Spleen (tissue), 11 donors: ENCODE data around the gene ATF7IP2. TPM values are rescaled to one million over a fixed set of nuclear protein-coding genes. Genes with fewer than 3 reads are reported as not detected.
A peak's percentile ranks its signal among the peaks of the same experiment; 100 is the strongest.
"Not testable (repeated sequence)": the region's sequence is repeated elsewhere in the genome, so short reads cannot be mapped to it uniquely, and the experiment has no call there.

Source experiments
- DNase-seq: peaks from one replicate; pipeline ENCODE4 v3.0.0-alpha.2; 2020
- H3K27ac ChIP-seq, 8 donors: fragments of 200-600 bp; sonication (generic) in 7 of 8; 1 replicate in 4 of 8; 2 replicates in 4 of 8; pipeline versions ENCODE4 v1.5.0 to v1.8.0; 2016 to 2021; ENCODE audit warnings: inconsistent platforms in 4 of 8, mild to moderate bottlenecking in 4 of 8, moderate library complexity in 1 of 8
- H3K27me3 ChIP-seq, 7 donors: fragments of 200-600 bp; sonication (generic) in 6 of 7; replicated peaks in 1 of 7; 1 replicate in 4 of 7; 2 replicates in 3 of 7; pipeline versions ENCODE4 v1.5.0 to v1.8.0; 2016 to 2021; ENCODE audit warnings: inconsistent platforms in 3 of 7, mild to moderate bottlenecking in 1 of 7
- H3K36me3 ChIP-seq, 6 donors: fragments of 200-600 bp; sonication (generic) in 5 of 6; 1 replicate in 4 of 6; 2 replicates in 2 of 6; pipeline versions ENCODE4 v1.5.0 to v1.8.0; 2016 to 2021; ENCODE audit warnings: inconsistent platforms in 2 of 6
- H3K4me1 ChIP-seq, 6 donors: fragments of 200-600 bp; sonication (generic) in 5 of 6; 1 replicate in 3 of 6; 2 replicates in 3 of 6; pipeline versions ENCODE4 v1.5.0 to v1.8.0; 2016 to 2021; ENCODE audit warnings: inconsistent platforms in 3 of 6
- H3K4me3 ChIP-seq, 8 donors: fragments of 200-600 bp; sonication (generic) in 7 of 8; 1 replicate in 4 of 8; 2 replicates in 4 of 8; pipeline versions ENCODE4 v1.5.0 to v1.8.0; 2016 to 2021; ENCODE audit warnings: inconsistent platforms in 4 of 8, mild to moderate bottlenecking in 4 of 8, moderate library complexity in 2 of 8
- H3K9me3 ChIP-seq, 8 donors: fragments of 200-600 bp; sonication (generic) in 7 of 8; 1 replicate in 4 of 8; 2 replicates in 4 of 8; pipeline versions ENCODE4 v1.5.0 to v1.8.0; 2016 to 2021; ENCODE audit warnings: inconsistent platforms in 4 of 8
- CTCF ChIP-seq, 11 experiments: fragments of 200-600 bp in 7 of 11; fragments of 450-650 bp in 4 of 11; sonication (generic) in 4 of 11; IDR thresholded peaks in 8 of 11; conservative IDR thresholded peaks in 3 of 11; 1 replicate in 7 of 11; 2 replicates in 4 of 11; pipeline versions ENCODE4 v1.4.0 to v1.8.0; 2016 to 2021; ENCODE audit warnings: antibody characterized with exemption in 11 of 11, inconsistent platforms in 4 of 11, mild to moderate bottlenecking in 1 of 11
- POLR2A ChIP-seq, 3 donors: fragments of 450-650 bp; IDR thresholded peaks; one replicate each; pipeline ENCODE4 v1.5.1; 2017; ENCODE audit warnings: antibody characterized with exemption in 3 of 3, mild to moderate bottlenecking in 1 of 3
- POLR2AphosphoS5 ChIP-seq, 3 donors: sonication (generic); formaldehyde crosslinking; IDR thresholded peaks; one replicate each; pipeline ENCODE4 v1.5.1; 2017; ENCODE audit warnings: antibody characterized with exemption in 3 of 3
- WGBS, 5 donors: extraction: QIAGEN DNeasy Blood & Tissue Kit in 3 of 5; methylation state at CpG; one replicate each; pipeline versions ENCODE4 v1.1.5 to v1.1.7; 2013 to 2018; 5-methylcytosine and 5-hydroxymethylcytosine counted together
- intact Hi-C: fragments of 100-400 bp; cut with DNase I; formaldehyde crosslinking; loops from one replicate; pipeline ENCODE4 v1.15.0; 2023; ENCODE audit warnings: low total_unique reads
- polyA plus RNA-seq, 3 donors: library from polyadenylated mRNA; stranded (reverse); fragments of 200-250 nt; gene quantifications; one replicate each; pipeline ENCODE4 v1.2.1, GENCODE V29; 2013
- total RNA-seq, 7 donors: library from RNA; depleted of rRNA in 3 of 7; stranded (reverse); fragments of >200 nt in 3 of 7; fragmentation: NEBNext Ultra II Directional in 4 of 7; extraction: Animal tissue kit (Norgen Biotek cat#: 25700) in 4 of 7; gene quantifications; one replicate each; pipeline versions ENCODE4 v1.1.0 to v1.2.1, GENCODE V29; 2016 to 2021
- donor health status: healthy with polysubstance abuse.
- donor health status: DM: no; HTN: no; CAD: no; lungs with moderate emphysema.
- donor health status: DM: no; HTN: no; CAD: no.
- donor health status: Bipolar disorder and iron deficiency.
- donor health status: healthy.
- donor health status: DM: no; HTN: no; CAD: no.
- donor health status: DM: yes; HTN: yes; CAD: no.

ATF7IP2 gene
- total and polyA plus RNA-seq, 10 donors = 26.2 to 45.4 (median 31.8) TPM

GRCh38 chr16:10362077-10362863 is 23.6 kb upstream of the ATF7IP2 start:
- WGBS, 5 donors = 23 to 40% (median 34%) methylated on average over 9 of the region's 9 CpGs
- H3K36me3 ChIP-seq = no peaks in the 10 kb centered on the region
- peaks cover 0 to 15% (median 8%) of the 10 kb centered on the region in 6 donors for H3K4me1 ChIP-seq
- TF ChIP-seq POLR2AphosphoS5 (IDR thresholded peaks at IDR 0.05) (no peak), CTCF (IDR thresholded peaks at IDR 0.05 in 8 of 11, conservative IDR thresholded peaks at IDR 0.05 in 3 of 11) (no peak), POLR2A (IDR thresholded peaks at IDR 0.05) (no peak)
- DNase-seq = peak; percentile 27
- peaks cover 0 to 2% (median 0%) of the 10 kb centered on the region in 8 donors for H3K9me3 ChIP-seq
- peak overlapping the region in 3 of 8 donors; percentile 7 to 43 (median 27) for H3K27ac ChIP-seq
- intact Hi-C loops = no loop called here
- H3K27me3 ChIP-seq = no peaks in the 10 kb centered on the region
- H3K4me3 ChIP-seq = peak overlapping the region in 1 of 8 donors; percentile 27

- H3K27me3 ChIP-seq, H3K4me3 ChIP-seq, H3K27ac ChIP-seq, H3K9me3 ChIP-seq, intact Hi-C loops, H3K36me3 ChIP-seq: not testable (repeated sequence)
- peak; percentile 43 for DNase-seq
- peaks cover 0 to 15% (median 8%) of the 10 kb centered on the region in 6 donors for H3K4me1 ChIP-seq
- 71 to 79% (median 73%) methylated on average over 4 of the region's 4 CpGs for WGBS, 5 donors
Observed at GRCh38 chr16:10362864-10363197, 23.0 kb upstream of the ATF7IP2 start.

GRCh38 chr16:10366619-10367018 is 19.2 kb upstream of the ATF7IP2 start:
- DNase-seq, H3K4me3 ChIP-seq, H3K27me3 ChIP-seq, intact Hi-C loops, H3K36me3 ChIP-seq, H3K27ac ChIP-seq: not testable (repeated sequence)
- Histone ChIP-seq H3K9me3 (peaks cover 0 to 29% (median 16%) of the 10 kb centered on the region in 8 donors), H3K4me1 (peaks cover 0 to 15% (median 8%) of the 10 kb centered on the region in 6 donors)
- 92 to 94% (median 93%) methylated on average over 8 of the region's 8 CpGs for WGBS, 5 donors

GRCh38 chr16:10367616-10368188 is 18.2 kb upstream of the ATF7IP2 start:
- peaks cover 0 to 4% (median 1%) of the 10 kb centered on the region in 6 donors for H3K4me1 ChIP-seq
- peaks cover 0 to 33% (median 16%) of the 10 kb centered on the region in 8 donors for H3K9me3 ChIP-seq
- H3K4me3 ChIP-seq = no peak overlapping the region
- intact Hi-C loops = no loop called here
- no peak for DNase-seq
- no peaks in the 10 kb centered on the region for H3K36me3 ChIP-seq
- H3K27me3 ChIP-seq = no peaks in the 10 kb centered on the region
- TF ChIP-seq POLR2A (IDR thresholded peaks at IDR 0.05) = no peak
- TF ChIP-seq POLR2AphosphoS5 (IDR thresholded peaks at IDR 0.05) = no peak
- TF ChIP-seq CTCF (IDR thresholded peaks at IDR 0.05 in 8 of 11, conservative IDR thresholded peaks at IDR 0.05 in 3 of 11) = no peak
- H3K27ac ChIP-seq = no peak overlapping the region
- WGBS, 5 donors = 79 to 94% (median 85%) methylated on average over 5 of the region's 5 CpGs

- Histone ChIP-seq H3K27ac (no peak overlapping the region), H3K9me3 (peaks cover 0 to 41% (median 24%) of the 10 kb centered on the region in 8 donors), H3K4me3 (no peak overlapping the region), H3K4me1 (no peaks in the 10 kb centered on the region), H3K36me3 (no peaks in the 10 kb centered on the region), H3K27me3 (no peaks in the 10 kb centered on the region)
- TF ChIP-seq POLR2A (IDR thresholded peaks at IDR 0.05) (no peak), POLR2AphosphoS5 (IDR thresholded peaks at IDR 0.05) (no peak), CTCF (IDR thresholded peaks at IDR 0.05 in 8 of 11, conservative IDR thresholded peaks at IDR 0.05 in 3 of 11) (no peak)
- DNase-seq = no peak
- WGBS, 5 donors = 78 to 98% (median 90%) methylated on average over 2 of the region's 2 CpGs
- intact Hi-C loops = no loop called here
Observed at GRCh38 chr16:10368969-10369551, 16.8 kb upstream of the ATF7IP2 start.
